Right ventricle myocardium inferior (tissue), 1 donor: ENCODE results near the gene DIS3. TPM values are rescaled to one million over a fixed set of nuclear protein-coding genes. Genes with fewer than 3 reads are reported as not detected.
"Not testable (repeated sequence)": the region's sequence is repeated elsewhere in the genome, so short reads cannot be mapped to it uniquely, and the experiment has no call there.

Source experiments
- ATAC-seq: fragments of 200-7000 bp; cut with Tn5 transposase; one replicate; pipeline ENCODE4 v1.9.1; 2020; ENCODE audit warnings: mild to moderate bottlenecking, moderate library complexity
- DNase-seq: peaks from one replicate; pipeline ENCODE4 v3.0.0; 2021; ENCODE audit errors: missing footprints
- intact Hi-C: fragments of 100-400 bp; cut with DNase I; formaldehyde crosslinking; loops from one replicate; pipeline ENCODE4 v1.11.0; 2022
- long read RNA-seq: library from polyadenylated mRNA; unstranded; transcript quantifications from one replicate; pipeline ENCODE4 v2.0.0, GENCODE V29; 2021
- total RNA-seq: library from RNA; stranded (reverse); fragmentation: NEBNext Ultra II Directional; extraction: Animal tissue kit (Norgen Biotek cat#: 25700); gene quantifications from one replicate; pipeline ENCODE4 v1.2.1, GENCODE V29; 2021
- donor health status: DM: no; HTN: yes; CAD: no; lungs with severe emphysema.

Gene DIS3, protein sequence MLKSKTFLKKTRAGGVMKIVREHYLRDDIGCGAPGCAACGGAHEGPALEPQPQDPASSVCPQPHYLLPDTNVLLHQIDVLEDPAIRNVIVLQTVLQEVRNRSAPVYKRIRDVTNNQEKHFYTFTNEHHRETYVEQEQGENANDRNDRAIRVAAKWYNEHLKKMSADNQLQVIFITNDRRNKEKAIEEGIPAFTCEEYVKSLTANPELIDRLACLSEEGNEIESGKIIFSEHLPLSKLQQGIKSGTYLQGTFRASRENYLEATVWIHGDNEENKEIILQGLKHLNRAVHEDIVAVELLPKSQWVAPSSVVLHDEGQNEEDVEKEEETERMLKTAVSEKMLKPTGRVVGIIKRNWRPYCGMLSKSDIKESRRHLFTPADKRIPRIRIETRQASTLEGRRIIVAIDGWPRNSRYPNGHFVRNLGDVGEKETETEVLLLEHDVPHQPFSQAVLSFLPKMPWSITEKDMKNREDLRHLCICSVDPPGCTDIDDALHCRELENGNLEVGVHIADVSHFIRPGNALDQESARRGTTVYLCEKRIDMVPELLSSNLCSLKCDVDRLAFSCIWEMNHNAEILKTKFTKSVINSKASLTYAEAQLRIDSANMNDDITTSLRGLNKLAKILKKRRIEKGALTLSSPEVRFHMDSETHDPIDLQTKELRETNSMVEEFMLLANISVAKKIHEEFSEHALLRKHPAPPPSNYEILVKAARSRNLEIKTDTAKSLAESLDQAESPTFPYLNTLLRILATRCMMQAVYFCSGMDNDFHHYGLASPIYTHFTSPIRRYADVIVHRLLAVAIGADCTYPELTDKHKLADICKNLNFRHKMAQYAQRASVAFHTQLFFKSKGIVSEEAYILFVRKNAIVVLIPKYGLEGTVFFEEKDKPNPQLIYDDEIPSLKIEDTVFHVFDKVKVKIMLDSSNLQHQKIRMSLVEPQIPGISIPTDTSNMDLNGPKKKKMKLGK
- 14.8 TPM for total RNA-seq
- long read RNA-seq, full-length matches to known transcripts: 2 of 2 reads
- long read RNA-seq, partial matches to known transcripts: 0 of 2 reads
- long read RNA-seq, other reads (novel, unspliced or antisense): 0 of 2 reads

DNA sequence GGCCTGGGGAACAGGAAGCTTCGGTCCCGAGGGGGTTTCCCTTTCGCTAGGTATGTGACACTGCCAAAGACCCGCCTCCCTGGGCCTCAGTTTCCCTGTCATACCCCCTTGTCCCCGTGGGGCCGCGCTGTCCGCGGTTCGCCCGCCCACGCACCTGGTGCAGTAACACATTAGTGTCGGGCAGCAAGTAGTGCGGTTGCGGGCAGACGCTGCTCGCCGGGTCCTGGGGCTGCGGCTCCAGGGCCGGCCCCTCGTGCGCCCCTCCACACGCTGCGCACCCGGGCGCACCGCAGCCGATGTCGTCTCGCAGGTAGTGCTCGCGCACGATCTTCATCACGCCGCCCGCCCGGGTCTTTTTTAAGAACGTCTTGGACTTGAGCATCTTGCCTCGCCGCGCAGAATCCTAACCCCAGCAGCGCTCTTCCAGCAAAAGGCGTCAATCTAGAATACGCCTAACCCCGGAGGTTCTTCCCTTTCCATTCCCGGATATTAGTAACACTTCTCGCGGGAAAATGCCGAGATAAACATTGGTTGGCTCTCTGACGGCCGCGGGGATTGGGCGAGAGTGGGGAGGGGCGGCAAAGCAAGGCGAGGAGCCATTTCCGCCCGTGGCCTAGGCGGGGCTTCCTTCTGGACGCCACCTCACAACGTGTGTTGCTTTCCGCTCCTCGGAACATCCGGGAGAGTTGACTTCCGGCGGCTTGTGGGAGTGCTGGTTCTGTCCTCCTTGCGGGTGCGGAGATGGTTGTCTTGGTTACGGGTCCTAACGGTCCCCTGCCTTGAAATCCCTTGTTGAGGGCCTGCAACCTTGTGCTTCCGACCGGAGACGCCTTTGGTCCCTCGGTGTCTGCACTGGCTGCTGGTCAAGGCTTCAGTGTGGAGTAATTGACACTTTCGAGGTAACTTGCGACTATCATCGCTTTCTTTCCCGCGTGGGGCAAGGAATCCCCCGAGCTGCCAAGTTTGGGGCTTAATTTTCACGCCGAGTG, at the start of gene DIS3, which contains the start of gene PIBF1:
Gene DIS3 (minus strand): TSS at position 450 of the 989 bp plus-strand sequence. CDS start 68 bp downstream, at position 382.
Gene PIBF1 (plus strand): TSS at position 683 of the 989 bp plus-strand sequence. CDS start 1,337 bp downstream, outside the sequence.
- DNase-seq: peak; percentile 98
- peak; percentile 100 for ATAC-seq
- intact Hi-C loops: loop anchor here (1.0 kb wide), 1 partner anchor 54 kb away; the partner anchor contains the start of genes BORA and MZT1

DNA sequence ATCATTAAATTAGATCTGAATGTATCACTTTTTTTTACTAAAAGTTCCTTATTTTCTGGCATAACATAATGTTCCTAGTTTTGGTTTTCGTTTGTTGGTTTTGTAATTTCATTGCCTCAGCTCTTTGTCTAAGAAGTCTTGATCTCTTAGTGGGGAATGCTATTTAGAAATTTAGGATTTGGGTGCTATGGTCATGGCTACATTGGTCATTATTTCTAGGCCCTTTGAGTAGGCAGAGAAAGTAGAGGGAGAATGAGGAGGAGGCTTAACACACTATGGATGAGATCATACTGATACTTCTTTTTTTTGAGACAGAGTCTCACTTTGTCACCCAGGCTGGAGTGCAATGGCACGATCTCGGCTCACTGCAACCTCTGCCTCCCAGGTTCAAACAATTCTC, 42.0 kb upstream of the DIS3 start:
- intact Hi-C loops: no loop called here
- ATAC-seq (no peak), DNase-seq (no peak)

DNA sequence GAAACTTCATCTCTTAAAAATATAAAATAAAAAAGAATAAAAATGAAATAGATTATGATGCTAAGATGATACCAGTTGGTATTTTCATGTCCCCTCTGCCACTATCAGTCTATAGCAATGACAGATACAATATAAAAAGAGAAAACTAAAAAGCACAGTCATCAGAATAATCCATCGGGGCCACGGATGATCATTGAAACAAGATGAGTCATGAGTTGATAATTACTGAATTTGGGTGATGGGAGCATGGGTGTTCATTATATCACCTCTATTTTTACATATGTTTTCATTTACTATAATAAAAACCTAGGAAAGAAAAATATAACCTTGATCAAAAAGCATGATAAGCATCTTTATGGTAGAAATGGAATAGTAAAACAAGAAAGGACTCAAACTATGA, 41.4 kb upstream of the DIS3 start:
- intact Hi-C loops: no loop called here
- ATAC-seq (no peak), DNase-seq (no peak)

DNA sequence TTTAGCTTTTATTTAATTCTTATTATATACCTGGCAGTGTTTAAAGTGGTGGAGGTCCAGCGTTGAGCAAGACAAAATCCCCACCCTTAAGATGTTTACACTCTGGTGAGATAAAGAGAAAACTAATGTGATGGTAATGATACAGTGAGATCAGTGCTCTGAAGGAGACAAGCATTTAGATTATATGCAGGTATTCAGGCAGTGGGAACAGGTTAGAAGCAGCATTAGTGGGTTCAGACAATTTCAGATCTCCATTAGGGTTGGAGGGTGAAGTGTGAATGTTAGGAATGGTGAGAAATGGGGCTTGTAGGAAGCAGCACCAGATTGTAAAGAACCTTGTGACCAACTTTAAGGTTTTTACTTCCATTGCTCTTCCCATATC, 39.2 kb upstream of the DIS3 start:
- ATAC-seq: no peak

DNA sequence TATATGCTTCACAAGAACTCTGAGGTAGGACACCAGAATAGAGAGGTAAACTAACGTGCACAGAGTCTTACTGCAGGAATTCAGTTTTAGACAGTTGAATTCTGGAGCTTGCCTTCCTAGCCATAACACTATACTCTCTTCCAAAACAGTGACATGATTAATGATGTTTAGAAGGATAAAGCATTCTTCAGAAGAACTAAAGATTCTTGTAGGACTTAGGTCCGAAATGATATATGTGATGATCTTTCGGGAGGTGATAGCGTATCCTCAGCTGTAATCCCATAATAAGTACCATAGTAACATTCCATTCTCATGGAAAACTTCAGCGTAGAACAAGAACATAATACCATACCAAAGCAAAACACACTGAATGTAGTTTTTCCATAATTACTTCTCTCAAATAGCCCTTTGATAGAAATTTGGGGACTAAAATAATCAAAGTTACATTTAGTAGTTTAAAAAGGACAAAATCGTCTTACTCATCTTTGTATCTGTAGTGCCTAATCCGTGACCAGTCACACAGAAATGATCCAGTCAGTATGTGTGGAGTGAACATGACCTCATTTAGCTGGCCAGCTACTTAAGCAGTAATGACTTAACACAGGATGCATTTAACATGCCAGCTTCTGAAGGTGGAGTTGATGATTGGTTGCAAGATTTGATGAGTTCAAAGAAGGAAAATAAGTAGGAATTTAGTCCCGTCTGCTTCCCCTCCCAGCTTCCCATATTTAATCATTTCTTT, 38.6 kb upstream of the DIS3 start:
- DNase-seq (no peak), ATAC-seq (no peak)
- intact Hi-C loops: no loop called here

More for the DNA sequence above, 39.2 kb upstream of the DIS3 start:
- DNase-seq: no peak
- intact Hi-C loops: no loop called here

DNA sequence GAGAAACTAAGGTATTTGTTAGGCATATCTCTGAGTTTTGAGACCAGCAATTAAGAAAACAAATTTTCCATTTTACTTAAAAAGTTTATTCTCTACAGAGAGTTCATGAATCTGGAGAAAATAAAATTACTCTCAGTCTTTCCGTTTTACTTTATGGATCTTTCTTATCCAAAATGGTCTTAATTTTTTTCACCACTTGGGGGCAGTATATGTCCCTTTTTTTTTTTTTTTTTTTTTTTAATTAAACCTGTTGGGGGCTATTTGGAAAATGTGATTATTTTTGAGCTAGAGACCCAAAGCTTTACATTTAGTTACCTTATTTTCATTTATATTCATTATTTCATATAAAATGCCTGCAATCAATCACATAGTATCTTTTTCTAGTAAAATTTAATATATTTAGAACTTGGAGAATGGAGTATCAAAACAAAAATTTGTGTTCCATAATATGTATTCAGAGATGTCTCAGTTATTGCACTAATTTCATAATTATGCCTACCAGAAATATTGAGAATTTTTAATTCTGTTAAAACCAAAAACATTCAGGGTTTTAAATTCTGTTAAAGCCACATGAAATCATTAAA, 27.3 kb upstream of the DIS3 start:
- ATAC-seq: no peak
- no peak for DNase-seq
- intact Hi-C loops: no loop called here

DNA sequence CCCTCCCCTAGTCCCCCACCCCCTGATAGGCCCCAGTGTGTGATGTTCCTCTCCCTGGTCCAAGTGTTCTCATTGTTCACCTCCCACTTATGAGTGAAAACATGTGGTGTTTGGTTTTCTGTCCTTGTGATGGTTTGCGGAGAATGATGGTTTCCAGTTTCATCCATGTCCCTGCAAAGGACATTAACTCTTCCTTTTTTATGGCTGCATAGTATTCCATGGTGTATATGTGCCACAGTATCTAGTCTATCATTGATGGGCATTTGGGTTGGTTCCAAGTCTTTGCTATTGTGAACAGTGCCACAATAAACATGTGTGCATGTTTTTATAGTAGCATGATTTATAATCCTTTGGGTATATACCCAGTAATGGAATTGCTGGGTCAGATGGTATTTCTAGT, 24.8 kb upstream of the DIS3 start:
- intact Hi-C loops: not testable (repeated sequence)

DNA sequence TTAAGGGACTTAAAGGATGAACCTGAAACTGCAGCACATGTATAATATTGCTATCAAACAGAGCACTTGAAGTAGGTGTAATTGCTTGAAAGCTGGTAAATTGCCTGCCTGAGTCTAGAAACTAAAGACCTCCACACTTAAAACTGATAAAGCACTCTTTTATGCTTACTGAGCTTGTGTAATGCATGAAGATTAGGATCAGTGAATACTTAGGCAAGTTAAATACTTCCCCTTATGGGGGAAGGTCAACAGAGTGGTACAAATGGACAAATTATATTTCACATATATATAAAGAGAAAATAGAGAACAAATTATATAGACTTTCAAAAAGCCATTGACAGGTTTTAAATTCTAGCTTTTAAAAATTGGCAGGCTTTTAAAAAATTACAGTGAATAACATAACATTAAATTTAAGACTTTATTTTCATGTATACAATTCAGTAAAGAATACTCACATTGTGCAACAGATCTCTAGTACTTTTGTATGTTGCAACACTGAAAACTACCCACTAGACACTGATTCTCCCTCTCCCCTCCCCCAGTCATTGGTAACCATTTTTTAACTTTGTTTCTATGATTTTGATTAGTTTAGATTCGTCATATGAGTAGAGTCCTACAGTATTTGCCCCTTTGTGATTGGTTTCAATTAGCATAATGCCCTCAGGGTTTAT, 24.1 kb upstream of the DIS3 start:
- DNase-seq: no peak
- no peak for ATAC-seq
- intact Hi-C loops: no loop called here

More for the DNA sequence above, 24.8 kb upstream of the DIS3 start:
- ATAC-seq, DNase-seq: not testable (repeated sequence)

DNA sequence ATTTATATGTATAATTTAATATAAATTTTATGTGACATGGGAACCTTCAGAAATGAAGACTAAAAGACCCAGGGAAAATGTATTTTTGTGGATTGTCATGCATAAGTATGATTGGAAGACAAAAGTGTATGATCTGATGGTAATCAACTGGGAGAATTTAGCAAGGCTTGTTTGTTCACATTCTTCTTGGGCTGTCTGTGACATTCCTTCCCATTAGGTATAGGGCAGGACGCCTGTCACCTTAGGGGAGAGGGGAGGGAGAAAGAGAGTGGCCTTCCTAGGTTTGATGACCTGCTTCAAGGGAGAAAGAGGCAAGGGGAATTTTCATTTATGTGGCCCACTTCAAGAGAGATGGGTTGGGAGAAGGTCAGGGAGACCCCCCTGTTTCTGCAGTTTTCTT, 22.6 kb upstream of the DIS3 start:
- ATAC-seq (no peak), DNase-seq (no peak)
- intact Hi-C loops: no loop called here

DNA sequence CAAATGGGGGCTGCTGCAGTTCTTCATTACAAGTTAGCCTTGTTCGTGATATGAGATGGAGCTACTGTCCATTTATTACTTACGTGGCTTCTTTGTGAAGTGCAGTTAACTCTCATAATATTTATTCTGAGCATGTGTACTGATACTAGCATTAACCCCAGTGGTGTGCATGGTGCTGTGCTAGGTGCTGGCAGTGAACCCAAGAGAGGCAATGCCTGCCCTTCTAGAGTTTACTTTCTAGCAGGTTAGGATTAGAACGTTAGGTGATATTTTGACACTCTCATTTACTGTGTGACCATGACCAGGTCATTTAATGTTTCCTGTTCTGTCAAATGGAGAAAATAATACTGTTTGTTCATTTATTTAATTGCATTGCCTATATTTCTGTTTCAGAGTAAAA, 17.1 kb upstream of the DIS3 start:
- intact Hi-C loops: no loop called here
- no peak for DNase-seq
- no peak for ATAC-seq

DNA sequence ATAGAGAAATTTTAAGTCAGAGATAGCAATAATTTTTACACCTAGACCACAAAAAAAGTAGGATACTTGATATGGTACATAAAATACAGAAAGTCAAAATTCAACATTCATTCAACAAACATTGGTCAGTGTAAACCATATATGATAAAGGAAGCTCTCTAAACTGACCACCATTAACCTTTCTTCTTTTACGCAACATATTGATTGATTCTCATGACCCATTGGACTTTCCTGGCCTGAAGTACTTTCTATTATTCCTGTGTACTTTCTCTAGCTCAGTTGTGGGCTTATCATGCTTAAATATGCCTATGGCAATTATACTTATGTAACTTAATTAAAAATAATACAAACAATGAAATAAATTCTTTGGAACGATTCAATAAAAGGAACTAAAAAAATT, 10.9 kb upstream of the DIS3 start:
- intact Hi-C loops: no loop called here
- no peak for DNase-seq
- no peak for ATAC-seq

DNA sequence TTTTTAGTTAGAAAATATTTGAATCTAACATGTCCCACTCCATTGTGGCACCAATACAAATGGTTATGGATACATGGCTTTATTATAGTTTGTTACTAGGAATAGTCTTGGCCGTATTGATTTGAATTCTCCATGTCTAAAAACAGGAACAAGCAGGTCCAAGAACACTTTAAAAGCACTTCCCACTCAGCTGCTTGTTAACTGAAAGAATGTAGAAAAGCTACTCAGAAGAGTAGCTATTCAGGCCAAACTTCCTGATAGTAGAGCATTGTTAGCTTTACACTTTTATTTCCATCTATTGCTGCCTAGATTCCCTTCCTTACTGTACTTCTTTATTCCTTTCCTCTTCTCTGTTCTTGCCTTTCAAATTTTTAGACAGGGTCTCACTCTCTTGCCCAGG, 7.1 kb upstream of the DIS3 start:
- ATAC-seq: no peak
- intact Hi-C loops: no loop called here
- no peak for DNase-seq

DNA sequence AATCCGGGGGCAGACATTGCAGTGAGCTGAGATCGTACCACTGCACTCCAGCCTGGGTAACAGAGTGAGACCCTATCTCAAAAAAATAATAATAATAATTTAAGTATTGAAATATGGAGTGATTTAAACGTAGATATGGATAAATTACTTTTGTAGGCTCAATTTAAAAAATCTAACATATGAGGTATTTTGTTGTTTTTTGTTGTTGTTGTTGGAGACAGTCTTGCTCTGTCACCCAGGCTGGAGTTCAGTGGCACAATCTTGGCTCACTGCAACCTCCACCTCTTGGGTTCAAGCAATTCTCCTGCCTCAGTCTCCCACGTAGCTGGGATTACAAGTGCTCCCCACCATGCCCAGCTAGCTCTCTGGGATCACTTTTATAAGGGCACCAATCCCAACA, 3.0 kb upstream of the DIS3 start:
- intact Hi-C loops, ATAC-seq, DNase-seq: not testable (repeated sequence)

DNA sequence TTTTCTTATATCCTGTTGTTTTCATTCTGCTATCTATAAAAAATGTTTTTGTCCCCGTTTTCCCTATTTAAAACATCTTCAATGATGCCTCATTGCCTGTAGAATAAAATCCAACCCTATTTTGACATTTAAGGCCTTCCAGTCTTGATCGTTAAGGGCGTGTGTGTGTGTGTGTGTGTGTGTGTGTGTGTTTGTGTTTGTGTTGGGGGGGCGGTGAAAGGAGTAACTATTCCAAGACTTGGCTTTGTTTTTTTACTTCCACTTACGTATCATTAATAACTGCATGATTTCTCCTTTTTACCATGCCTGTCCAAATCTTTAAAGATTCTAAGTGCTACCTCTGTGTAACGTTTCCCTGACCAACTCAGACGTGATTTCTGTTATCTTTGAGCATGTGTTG, 1.0 kb upstream of the DIS3 start:
- no peak for ATAC-seq

DNA sequence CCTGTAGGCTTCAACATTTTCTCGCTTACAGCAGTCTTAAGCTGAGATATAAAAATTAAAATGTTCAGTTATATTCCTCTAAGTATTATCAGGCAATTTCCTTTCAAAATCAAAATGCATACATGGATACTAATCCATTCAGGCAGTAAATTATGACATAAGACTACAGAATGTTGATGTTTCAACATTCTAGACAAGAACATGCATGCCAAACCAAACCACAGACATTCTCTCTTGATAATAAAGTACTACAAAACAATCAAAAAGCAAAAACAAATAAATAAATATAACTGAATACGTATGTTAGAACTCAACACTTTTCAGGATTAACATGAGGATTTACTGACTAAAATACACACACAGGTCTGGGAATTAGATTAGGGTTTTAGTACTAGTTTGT, 7.7 kb downstream of the DIS3 start:
- no peak for ATAC-seq
- DNase-seq: no peak
- intact Hi-C loops: no loop called here

More for the DNA sequence above, 1.0 kb upstream of the DIS3 start:
- intact Hi-C loops: loop anchor here (1.0 kb wide), 1 partner anchor 55 kb away; the partner anchor contains the start of genes BORA and MZT1
- no peak for DNase-seq

DNA sequence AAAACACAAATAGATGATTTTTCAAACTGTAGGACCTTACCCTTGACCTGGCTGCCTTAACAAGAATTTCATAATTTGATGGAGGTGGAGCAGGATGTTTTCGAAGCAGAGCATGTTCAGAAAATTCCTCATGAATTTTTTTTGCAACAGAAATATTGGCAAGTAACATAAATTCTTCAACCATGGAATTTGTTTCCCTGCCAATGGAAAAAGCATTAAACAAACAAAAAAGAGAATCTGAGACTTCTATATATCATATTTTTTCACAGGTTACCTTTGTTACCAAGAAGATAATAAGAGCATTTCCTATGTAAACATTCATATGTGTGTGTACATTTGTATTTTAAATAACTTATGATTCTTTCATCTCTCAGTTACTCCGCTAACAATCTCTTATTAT, 18.3 kb downstream of the DIS3 start:
- intact Hi-C loops: no loop called here
- no peak for DNase-seq
- ATAC-seq: no peak

DNA sequence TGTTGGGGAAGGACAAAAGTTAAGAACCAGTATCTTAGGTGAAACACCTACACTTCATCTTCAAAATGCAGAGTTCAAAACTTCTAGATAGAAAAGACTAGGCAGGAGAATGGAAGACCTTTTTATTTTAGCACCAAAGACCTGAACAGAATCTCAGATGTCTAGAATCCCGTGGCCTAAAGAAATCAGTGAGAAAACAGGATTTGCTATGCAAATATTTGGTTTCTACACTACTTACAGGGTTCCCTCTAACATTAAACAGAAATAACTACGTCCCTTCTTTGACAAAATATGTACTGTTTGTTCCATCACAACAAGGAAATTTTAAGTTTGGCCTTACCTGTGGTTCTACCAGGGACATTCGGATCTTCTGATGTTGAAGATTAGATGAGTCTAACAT, 21.5 kb downstream of the DIS3 start:
- DNase-seq (no peak), ATAC-seq (no peak)
- intact Hi-C loops: no loop called here
